Tibial nerve (tissue), 3 donors: ENCODE results near the gene NME1.

ENCODE experiments used
- CTCF ChIP-seq, 5 experiments: fragments of 200-600 bp in 3 of 5; fragments of 450-650 bp in 2 of 5; sonication (generic) in 3 of 5; IDR thresholded peaks; one replicate each; pipeline ENCODE4 v1.5.1; 2016 to 2019; ENCODE audit warnings: antibody characterized with exemption in 5 of 5, mild to moderate bottlenecking in 3 of 5, moderate library complexity in 2 of 5
- POLR2A ChIP-seq, 2 donors: fragments of 450-650 bp; IDR thresholded peaks; one replicate each; pipeline ENCODE4 v1.6.1; 2017; ENCODE audit warnings: antibody characterized with exemption in 2 of 2, mild to moderate bottlenecking in 2 of 2, moderate library complexity in 2 of 2

DNA sequence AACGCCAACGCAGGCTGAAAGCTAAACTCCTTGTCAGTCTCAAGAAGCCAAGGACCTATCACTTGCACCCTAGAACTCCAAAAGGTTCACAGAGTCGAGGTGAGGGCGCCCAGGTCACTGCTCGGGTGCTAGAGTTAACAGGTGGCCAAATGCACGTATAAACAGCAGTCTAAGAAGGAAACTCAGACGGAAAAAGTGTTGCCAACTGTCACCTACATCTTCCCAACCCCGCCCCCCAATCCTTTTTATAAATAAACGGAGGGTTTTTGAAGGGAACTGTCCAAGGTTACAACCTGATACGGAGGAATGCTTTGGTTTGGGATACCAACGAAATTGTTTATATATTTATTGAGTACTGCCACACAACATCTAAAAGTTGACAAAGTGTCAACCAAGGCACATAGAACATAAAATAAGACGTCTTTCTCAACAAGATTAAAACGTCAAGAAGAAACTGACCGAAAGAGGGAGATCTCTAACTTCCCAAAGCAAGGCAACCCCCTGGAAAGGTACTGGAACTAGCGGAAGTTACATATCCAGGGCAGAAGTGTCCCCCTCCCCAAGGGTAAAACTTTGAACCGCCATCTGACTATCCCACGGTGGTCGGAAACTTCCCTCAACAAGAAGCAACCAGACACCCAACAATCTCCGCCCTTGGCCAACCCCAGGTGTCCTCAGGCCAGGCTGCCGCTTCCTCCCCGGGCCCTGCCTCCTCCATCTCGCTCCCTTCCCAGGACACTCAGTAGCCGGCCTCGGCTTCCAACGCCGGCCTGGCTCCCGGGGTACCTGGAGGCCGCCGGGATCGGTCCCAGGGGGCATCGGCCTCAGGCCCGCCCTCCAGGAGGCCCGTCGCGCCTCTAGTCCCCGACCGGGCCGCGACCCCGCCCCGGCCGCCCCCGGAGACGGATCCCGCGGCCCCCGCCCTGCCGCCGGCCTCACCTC lies 33.7 kb upstream of the NME1 start:
- peak in 3 of 5 experiments; percentile 19 to 56 (median 22) for TF ChIP-seq CTCF (IDR thresholded peaks at IDR 0.05)
- no peak for TF ChIP-seq POLR2A (IDR thresholded peaks at IDR 0.05)
